ENCODE data around the gene RRN3. TPM values are rescaled to one million over a fixed set of nuclear protein-coding genes. Genes with fewer than 3 reads are reported as not detected.

The RRN3 gene
- total RNA-seq, 6 experiments from 2014 or later = 13.0 to 20.4 (median 16.2) TPM

DNA sequence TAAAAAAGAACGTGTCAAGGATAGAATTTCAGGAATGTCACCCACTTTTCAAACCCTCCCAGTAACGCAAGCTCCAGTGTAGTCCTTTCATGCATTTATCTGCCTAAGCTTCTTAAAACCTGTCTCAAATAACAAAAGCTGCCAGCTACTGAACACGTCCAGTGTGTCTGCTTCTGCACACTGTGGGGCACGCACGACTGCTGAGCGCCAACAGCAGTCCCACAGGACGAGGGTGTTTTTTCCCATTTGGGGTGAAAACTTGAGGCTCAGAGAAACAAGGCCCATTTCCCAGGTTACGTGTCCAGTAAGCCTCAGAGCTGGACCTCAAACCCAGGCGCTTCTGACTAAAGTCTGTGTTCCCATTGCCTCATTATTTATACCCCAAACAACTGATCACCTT, 55.4 kb downstream of the RRN3 start:
- ATAC-seq = no peak
- Histone ChIP-seq H3K36me3 (peaks cover 11 to 71% (median 37%) of the 10 kb centered on the region in 4 donors), H3K4me3 (no peak overlapping the region), H3K9me3 (no peaks in the 10 kb centered on the region), H3K4me1 (peaks cover 0 to 15% (median 2%) of the 10 kb centered on the region in 4 donors), H3K27ac (no peak overlapping the region), H3K27me3 (no peaks in the 10 kb centered on the region)
- no peak for DNase-seq
- intact Hi-C loops (cut with DNase I) = no loop called here
- TF ChIP-seq POLR2A (IDR thresholded peaks at IDR 0.05) = no peak
- TF ChIP-seq, protein P1, sequence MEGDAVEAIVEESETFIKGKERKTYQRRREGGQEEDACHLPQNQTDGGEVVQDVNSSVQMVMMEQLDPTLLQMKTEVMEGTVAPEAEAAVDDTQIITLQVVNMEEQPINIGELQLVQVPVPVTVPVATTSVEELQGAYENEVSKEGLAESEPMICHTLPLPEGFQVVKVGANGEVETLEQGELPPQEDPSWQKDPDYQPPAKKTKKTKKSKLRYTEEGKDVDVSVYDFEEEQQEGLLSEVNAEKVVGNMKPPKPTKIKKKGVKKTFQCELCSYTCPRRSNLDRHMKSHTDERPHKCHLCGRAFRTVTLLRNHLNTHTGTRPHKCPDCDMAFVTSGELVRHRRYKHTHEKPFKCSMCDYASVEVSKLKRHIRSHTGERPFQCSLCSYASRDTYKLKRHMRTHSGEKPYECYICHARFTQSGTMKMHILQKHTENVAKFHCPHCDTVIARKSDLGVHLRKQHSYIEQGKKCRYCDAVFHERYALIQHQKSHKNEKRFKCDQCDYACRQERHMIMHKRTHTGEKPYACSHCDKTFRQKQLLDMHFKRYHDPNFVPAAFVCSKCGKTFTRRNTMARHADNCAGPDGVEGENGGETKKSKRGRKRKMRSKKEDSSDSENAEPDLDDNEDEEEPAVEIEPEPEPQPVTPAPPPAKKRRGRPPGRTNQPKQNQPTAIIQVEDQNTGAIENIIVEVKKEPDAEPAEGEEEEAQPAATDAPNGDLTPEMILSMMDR (IDR thresholded peaks at IDR 0.05) = no peak
- 81% methylated on average over 9 of the region's 9 CpGs for WGBS (ENCODE audit: insufficient coverage, low coverage, low lambda C conversion rate, missing lambda C conversion rate)

DNA sequence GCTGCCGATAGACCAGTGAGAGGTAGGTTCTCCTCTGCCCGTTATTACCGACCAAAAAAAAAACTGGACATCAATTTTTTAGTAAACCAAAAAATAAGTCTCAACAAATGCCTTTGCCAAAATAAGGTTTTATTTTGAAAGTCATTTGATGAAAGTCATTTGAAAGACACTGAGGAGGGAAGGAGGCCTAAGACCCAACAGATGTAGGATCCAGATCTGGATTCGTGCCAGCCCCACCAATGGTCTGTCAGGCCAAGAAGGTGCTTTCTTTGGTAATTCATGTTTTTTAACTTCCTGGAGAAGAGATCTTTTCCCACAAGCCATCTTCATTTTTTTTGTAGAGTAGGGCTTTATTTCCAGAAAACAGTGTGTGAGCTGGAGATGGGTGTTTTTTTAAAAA, 56.3 kb downstream of the RRN3 start:
- Histone ChIP-seq H3K36me3 (peaks cover 13 to 79% (median 43%) of the 10 kb centered on the region in 4 donors), H3K4me3 (no peak overlapping the region), H3K9me3 (no peaks in the 10 kb centered on the region), H3K4me1 (peaks cover 0 to 23% (median 5%) of the 10 kb centered on the region in 4 donors), H3K27me3 (no peaks in the 10 kb centered on the region), H3K27ac (no peak overlapping the region)
- no peak for TF ChIP-seq POLR2A (IDR thresholded peaks at IDR 0.05)
- TF ChIP-seq, protein P1 (IDR thresholded peaks at IDR 0.05) = no peak
- no peak for DNase-seq
- intact Hi-C loops (cut with DNase I) = no loop called here
- no peak for ATAC-seq
- WGBS (ENCODE audit: insufficient coverage, low coverage, low lambda C conversion rate, missing lambda C conversion rate) = 88% methylated on average over 4 of the region's 4 CpGs

DNA sequence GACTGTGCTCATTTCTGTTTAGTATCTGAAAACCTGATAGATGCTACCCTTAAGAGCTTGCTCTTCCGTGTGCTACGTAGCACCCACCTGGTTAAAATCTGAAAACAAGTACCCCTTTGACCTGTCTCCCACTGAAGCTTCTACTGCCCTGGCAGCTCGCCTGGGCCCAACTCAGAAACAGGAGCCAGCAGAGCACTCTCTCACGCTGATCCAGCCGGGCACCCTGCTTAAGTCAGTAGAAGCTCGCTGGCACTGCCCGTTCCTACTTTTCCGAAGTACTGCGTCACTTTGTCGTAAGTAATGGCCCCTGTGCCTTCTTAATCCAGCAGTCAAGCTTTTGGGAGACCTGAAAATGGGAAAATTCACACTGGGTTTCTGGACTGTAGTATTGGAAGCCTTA, 57.1 kb downstream of the RRN3 start:
- TF ChIP-seq, protein P1 (IDR thresholded peaks at IDR 0.05) = no peak
- no peak for TF ChIP-seq POLR2A (IDR thresholded peaks at IDR 0.05)
- H3K27ac ChIP-seq = no peak overlapping the region
- H3K4me3 ChIP-seq = no peak overlapping the region
- ATAC-seq (no peak), DNase-seq (no peak)
- peaks cover 0 to 20% (median 7%) of the 10 kb centered on the region in 4 donors for H3K4me1 ChIP-seq
- 93% methylated on average over 9 of the region's 10 CpGs for WGBS (ENCODE audit: insufficient coverage, low coverage, low lambda C conversion rate, missing lambda C conversion rate)
- intact Hi-C loops (cut with DNase I) = no loop called here
- H3K9me3 ChIP-seq = no peaks in the 10 kb centered on the region
- H3K36me3 ChIP-seq = peaks cover 13 to 87% (median 49%) of the 10 kb centered on the region in 4 donors
- no peaks in the 10 kb centered on the region for H3K27me3 ChIP-seq

DNA sequence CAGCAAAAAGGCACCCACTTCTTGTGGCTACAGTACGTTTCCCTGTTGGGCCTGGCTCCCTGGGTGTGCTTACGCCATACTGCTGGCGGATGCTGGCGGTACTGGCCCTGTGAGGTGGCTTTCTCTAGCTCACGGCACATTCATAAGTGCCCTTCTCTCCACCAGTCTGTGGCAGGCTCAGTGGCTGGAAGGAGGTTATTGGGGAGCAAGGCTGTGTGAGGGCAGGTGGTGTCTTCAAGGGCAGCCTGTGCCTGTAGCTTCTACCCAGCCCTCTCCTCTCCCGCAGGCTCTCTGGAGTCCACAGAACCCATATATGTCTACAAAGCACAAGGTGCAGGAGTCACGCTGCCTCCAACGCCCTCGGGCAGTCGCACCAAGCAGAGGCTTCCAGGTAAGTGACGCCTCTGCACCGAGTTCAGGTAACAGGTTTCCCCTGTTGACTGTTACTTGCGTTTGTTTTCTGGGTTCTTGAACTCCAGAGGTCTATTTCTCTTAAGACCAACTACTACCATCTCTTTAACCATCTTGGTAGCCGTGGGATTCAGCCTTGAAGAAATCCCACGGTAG, 58.8 kb downstream of the RRN3 start:
- intact Hi-C loops (cut with DNase I) = no loop called here
- ATAC-seq = no peak
- H3K27ac ChIP-seq = no peak overlapping the region

More for the DNA sequence above, 58.8 kb downstream of the RRN3 start:
- WGBS (ENCODE audit: insufficient coverage, low coverage, low lambda C conversion rate, missing lambda C conversion rate) = 50% methylated on average over 9 of the region's 15 CpGs
- Histone ChIP-seq H3K9me3 (no peaks in the 10 kb centered on the region), H3K4me3 (no peak overlapping the region), H3K27me3 (no peaks in the 10 kb centered on the region), H3K36me3 (peaks cover 18 to 94% (median 52%) of the 10 kb centered on the region in 4 donors), H3K4me1 (peaks cover 0 to 13% (median 4%) of the 10 kb centered on the region in 4 donors)
- TF ChIP-seq POLR2A (IDR thresholded peaks at IDR 0.05) = no peak
- TF ChIP-seq, protein P1 (IDR thresholded peaks at IDR 0.05) = no peak
- no peak for DNase-seq
